ENCODE data around the gene KRTAP4-5. TPM values are rescaled to one million over a fixed set of nuclear protein-coding genes. Genes with fewer than 3 reads are reported as not detected.
"Not testable (repeated sequence)": the region's sequence is repeated elsewhere in the genome, so short reads cannot be mapped to it uniquely, and the experiment has no call there.

KRTAP4-5 gene
- total RNA-seq, 1 donor from 2014 or later, result not detected

GRCh38 chr17:41153856-41154255 is 4.2 kb upstream of the KRTAP4-5 start:
- no peak for TF ChIP-seq CTCF (IDR thresholded peaks at IDR 0.05; ENCODE audit: unreplicated experiment)
- no peaks in the 10 kb centered on the region for H3K36me3 Mint-ChIP-seq

GRCh38 chr17:41151525-41151924 is 1.9 kb upstream of the KRTAP4-5 start:
- H3K27ac Mint-ChIP-seq, result no peak overlapping the region
- H3K4me3 Mint-ChIP-seq, result no peak overlapping the region
- no peaks in the 10 kb centered on the region for H3K36me3 Mint-ChIP-seq
- no peak for TF ChIP-seq CTCF (IDR thresholded peaks at IDR 0.05; ENCODE audit: unreplicated experiment)
- peaks cover 28% of the 10 kb centered on the region for H3K4me1 Mint-ChIP-seq
- peaks cover 4% of the 10 kb centered on the region for H3K9me3 Mint-ChIP-seq
- DNase-seq (ENCODE audit: low spot score in 2 of 2, unreplicated experiment in 2 of 2), result no peak
- no peaks in the 10 kb centered on the region for H3K27me3 Mint-ChIP-seq (ENCODE audit: low read depth)

More at GRCh38 chr17:41153856-41154255, 4.2 kb upstream of the KRTAP4-5 start:
- Mint-ChIP-seq H3K9me3 (peaks cover 4% of the 10 kb centered on the region), H3K4me3 (no peak overlapping the region), H3K27me3 (ENCODE audit: low read depth) (no peaks in the 10 kb centered on the region), H3K27ac (peak overlapping the region; percentile 78), H3K4me1 (peaks cover 17% of the 10 kb centered on the region)
- no peak for DNase-seq (ENCODE audit: low spot score in 2 of 2, unreplicated experiment in 2 of 2)

- Mint-ChIP-seq H3K36me3 (peaks cover under 1% of the 10 kb centered on the region), H3K27me3 (ENCODE audit: low read depth) (no peaks in the 10 kb centered on the region), H3K9me3 (no peaks in the 10 kb centered on the region), H3K27ac (no peak overlapping the region), H3K4me3 (no peak overlapping the region), H3K4me1 (peaks cover 39% of the 10 kb centered on the region)
- TF ChIP-seq CTCF (IDR thresholded peaks at IDR 0.05; ENCODE audit: unreplicated experiment), result no peak
- no peak for DNase-seq (ENCODE audit: low spot score in 2 of 2, unreplicated experiment in 2 of 2)
Observed at GRCh38 chr17:41150026-41150425, 401 bp upstream of the KRTAP4-5 start.

- H3K4me3 Mint-ChIP-seq; H3K36me3 Mint-ChIP-seq; DNase-seq (ENCODE audit: low spot score in 2 of 2, unreplicated experiment in 2 of 2); H3K27ac Mint-ChIP-seq; H3K27me3 Mint-ChIP-seq (ENCODE audit: low read depth); H3K9me3 Mint-ChIP-seq: not testable (repeated sequence)
- peaks cover 39% of the 10 kb centered on the region for H3K4me1 Mint-ChIP-seq
Observed at GRCh38 chr17:41148971-41149651, 514 bp downstream of the KRTAP4-5 start.

GRCh38 chr17:41147531-41148204 is 2.0 kb downstream of the KRTAP4-5 start:
- Mint-ChIP-seq H3K4me1 (peaks cover 26% of the 10 kb centered on the region), H3K4me3 (no peak overlapping the region), H3K27me3 (ENCODE audit: low read depth) (no peaks in the 10 kb centered on the region), H3K27ac (no peak overlapping the region), H3K9me3 (peaks cover 14% of the 10 kb centered on the region), H3K36me3 (peaks cover 9% of the 10 kb centered on the region)
- DNase-seq (ENCODE audit: low spot score in 2 of 2, unreplicated experiment in 2 of 2), result no peak
- no peak for TF ChIP-seq CTCF (IDR thresholded peaks at IDR 0.05; ENCODE audit: unreplicated experiment)

- DNase-seq (ENCODE audit: low spot score in 2 of 2, unreplicated experiment in 2 of 2), result no peak
- TF ChIP-seq CTCF (IDR thresholded peaks at IDR 0.05; ENCODE audit: unreplicated experiment), result no peak
- no peak overlapping the region for H3K4me3 Mint-ChIP-seq
- peak overlapping the region; percentile 32 for H3K27ac Mint-ChIP-seq
- H3K36me3 Mint-ChIP-seq, result peaks cover 16% of the 10 kb centered on the region
- peaks cover 26% of the 10 kb centered on the region for H3K4me1 Mint-ChIP-seq
- peaks cover 29% of the 10 kb centered on the region for H3K9me3 Mint-ChIP-seq
- H3K27me3 Mint-ChIP-seq (ENCODE audit: low read depth), result no peaks in the 10 kb centered on the region
Observed at GRCh38 chr17:41145261-41145660, 4.4 kb downstream of the KRTAP4-5 start.
